ENCODE data around the gene CENATAC.
"Not testable (repeated sequence)": the region's sequence is repeated elsewhere in the genome, so short reads cannot be mapped to it uniquely, and the experiment has no call there.

CENATAC gene, protein sequence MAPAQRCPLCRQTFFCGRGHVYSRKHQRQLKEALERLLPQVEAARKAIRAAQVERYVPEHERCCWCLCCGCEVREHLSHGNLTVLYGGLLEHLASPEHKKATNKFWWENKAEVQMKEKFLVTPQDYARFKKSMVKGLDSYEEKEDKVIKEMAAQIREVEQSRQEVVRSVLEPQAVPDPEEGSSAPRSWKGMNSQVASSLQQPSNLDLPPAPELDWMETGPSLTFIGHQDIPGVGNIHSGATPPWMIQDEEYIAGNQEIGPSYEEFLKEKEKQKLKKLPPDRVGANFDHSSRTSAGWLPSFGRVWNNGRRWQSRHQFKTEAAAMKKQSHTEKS

DNA sequence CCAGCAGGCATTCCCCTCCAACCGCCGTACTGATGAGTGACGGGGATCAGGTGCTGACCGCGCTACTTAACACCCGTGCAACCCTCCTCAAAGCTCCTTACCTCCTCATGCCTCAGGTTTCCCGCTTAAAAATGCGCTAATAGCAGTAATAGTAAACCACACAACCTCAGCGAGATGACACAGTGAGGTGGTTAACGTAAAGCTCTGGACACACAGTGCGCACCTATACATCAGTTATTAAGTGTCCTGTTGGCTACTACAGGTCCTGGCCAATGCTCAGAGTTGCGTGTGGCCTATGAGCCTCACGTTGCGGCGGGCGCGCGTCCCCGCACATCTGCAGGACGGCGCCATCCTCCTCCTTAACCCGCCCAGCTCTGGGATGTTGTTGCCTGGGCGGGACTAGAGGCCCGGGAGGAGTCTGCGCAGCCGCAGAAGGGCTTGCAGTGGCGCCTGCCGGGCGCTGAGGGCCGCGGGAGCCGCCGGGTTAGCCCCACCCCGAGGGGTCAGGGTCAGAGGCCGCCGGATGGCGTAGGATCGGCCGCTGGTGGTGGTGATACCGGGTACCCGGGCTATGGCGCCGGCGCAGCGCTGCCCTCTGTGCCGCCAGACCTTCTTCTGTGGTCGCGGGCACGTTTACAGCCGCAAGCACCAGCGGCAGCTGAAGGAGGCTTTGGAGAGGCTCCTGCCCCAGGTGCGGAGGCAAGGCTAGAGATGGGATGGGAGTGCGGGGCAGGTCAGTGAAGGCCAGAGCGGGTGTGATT, at the start of gene CENATAC:
CENATAC (plus strand) TSS at position 512 of the 761 bp plus-strand sequence; CDS start at position 572, 60 bp downstream.
- DNase-seq (ENCODE audit: low read depth in 2 of 2): peak; percentile 93 to 94

DNA sequence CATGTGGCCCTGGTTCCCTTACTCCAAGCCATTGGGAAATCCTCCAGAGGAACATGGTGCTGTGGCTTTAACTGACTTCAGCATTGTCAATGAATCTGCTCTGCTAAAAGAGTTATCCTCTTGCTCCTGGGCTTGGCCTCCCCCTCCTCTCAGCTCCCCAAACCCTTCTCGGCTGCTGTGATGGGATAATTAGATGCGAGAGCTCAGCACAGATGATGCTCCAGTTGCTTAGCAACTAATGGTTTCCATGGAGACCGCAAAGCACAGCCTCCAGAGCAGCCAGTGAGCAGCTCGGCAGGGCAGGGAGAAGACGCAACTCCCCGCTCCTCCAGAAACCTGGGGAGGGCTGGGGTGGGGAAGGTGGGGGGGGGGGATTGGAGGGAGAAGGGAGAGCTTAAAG, 44.7 kb upstream of the CENATAC start:
- no peak for DNase-seq (ENCODE audit: low read depth in 2 of 2)

DNA sequence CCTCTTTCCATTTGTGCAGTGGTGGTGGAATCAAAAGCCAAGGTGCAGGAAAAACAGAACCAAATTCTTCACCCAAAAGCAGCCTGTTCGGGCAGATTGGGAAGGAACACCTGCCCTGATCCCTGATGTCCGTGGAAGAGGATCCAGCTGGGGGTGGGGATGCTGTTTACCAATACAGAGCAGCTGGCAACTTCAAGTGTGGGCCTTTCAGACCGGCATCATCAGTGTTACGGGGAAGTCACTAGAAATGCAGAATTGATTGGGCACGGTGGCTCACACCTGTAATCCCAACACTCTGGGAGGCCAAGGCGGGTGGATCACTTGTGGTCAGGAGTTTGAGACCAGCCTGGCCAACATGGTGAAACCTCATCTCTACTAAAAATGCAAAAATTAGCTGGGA, 44.0 kb upstream of the CENATAC start:
- DNase-seq (ENCODE audit: low read depth in 2 of 2): not testable (repeated sequence)

GRCh38 chr11:118956094-118956846, 41.7 kb upstream of the CENATAC start, which contains the start of gene UPK2:
Gene UPK2 (plus strand): TSS chr11:118956298. CDS start chr11:118956351, 53 bp downstream.
- DNase-seq (ENCODE audit: low read depth in 2 of 2): peak; percentile 79 to 88

GRCh38 chr11:118956847-118957469, 41.0 kb upstream of the CENATAC start:
- no peak for DNase-seq (ENCODE audit: low read depth in 2 of 2)

DNA sequence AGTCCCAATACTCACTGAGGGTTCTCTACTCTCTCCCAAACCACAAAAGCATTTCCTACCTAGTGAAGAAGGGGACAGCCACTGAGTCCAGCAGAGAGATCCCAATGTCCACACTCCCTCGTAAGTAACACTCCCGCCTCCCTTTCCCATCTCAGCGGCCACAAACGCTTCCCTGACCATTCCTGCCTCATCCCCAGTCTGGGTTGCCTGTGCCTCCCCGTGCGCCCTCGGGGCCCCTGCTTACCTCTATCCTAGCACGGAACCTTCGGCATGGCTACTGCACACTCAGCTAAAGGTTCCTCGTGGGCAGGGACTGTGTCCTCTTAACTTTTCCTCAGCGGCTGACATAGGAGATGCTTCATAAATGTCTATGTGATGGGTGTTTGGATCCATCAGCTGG, 40.4 kb upstream of the CENATAC start:
- no peak for DNase-seq (ENCODE audit: low read depth in 2 of 2)

DNA sequence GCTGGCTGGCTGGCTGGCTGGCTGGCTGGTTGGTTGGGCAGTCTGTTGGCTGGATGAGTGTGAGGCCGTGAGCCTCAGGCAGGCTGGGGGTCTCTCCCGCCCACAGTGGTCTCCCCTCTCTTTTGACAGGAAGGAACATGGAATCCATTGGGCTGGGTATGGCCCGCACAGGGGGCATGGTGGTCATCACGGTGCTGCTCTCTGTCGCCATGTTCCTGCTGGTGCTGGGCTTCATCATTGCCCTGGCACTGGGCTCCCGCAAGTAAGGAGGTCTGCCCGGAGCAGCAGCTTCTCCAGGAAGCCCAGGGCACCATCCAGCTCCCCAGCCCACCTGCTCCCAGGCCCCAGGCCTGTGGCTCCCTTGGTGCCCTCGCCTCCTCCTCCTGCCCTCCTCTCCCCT, 40.0 kb upstream of the CENATAC start:
- DNase-seq (ENCODE audit: low read depth in 2 of 2): no peak

DNA sequence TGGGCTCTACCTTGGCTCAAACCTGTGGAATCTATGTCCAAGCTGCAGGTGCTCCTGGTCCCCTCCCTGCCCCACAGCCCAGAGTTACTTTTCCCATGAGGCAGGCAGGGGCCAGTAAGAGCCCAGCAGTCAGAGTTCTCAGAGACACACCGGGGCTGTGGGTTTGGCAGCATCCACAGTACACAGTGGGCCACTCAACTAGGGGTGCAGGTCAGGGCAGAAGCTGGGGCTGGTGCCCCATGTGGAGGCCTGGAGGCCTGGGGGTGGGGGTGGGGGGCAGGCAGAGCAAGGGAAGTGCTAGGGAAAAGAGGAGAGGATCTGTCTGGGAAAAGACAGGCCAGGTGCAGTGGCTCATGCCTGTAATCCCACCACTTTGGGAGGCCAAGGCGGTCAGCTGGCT, 39.4 kb upstream of the CENATAC start:
- no peak for DNase-seq (ENCODE audit: low read depth in 2 of 2)

DNA sequence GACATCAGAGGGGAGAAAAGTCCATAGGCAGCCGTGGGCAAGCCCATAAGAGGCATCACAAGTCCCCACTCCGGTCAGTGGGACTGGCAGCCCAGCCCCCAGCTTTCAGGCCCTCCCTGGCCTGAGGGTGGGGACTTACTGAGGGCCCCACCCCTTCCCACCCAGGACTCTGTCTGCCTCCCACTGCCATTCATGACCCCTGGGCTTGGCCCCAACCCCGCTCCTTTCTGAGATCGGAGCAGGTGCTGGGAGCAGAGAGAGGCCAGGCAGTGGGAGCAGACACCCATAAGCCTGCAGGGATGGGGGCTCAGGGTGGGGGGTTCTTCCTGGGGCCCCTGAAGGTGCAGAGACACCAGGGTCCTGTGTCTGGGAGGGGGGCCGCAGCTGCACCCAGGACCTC, 36.7 kb upstream of the CENATAC start:
- DNase-seq (ENCODE audit: low read depth in 2 of 2): no peak

GRCh38 chr11:118961591-118961990, 36.3 kb upstream of the CENATAC start:
- no peak for DNase-seq (ENCODE audit: low read depth in 2 of 2)

GRCh38 chr11:118969508-118969907, 28.4 kb upstream of the CENATAC start:
- not testable (repeated sequence) for DNase-seq (ENCODE audit: low read depth in 2 of 2)

DNA sequence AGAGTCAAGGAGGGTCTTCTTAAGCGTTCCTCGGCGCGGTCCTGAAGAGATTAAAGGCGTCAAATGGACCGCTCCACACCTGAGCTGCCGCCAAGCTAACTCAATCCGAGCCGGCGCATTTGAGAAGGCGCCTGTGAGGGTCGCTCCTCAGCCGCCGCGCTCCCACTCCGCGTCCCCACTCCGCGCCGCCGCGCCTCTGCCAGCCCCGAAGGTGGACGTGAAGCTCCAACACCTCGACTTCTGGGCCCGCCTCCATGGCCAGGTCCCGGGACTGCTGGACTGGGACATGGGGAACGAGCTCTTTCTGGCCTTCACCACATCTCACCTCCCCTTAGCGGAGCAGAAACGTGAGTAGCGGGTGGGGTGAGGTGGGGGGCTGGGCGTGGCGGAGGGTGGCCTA, 26.3 kb upstream of the CENATAC start, which contains the start of gene FOXR1:
FOXR1 (plus strand) TSS at position 116 of the 400 bp plus-strand sequence; CDS start at position 287, 171 bp downstream.
- DNase-seq (ENCODE audit: low read depth in 2 of 2): no peak

GRCh38 chr11:118973985-118974384, 24.0 kb upstream of the CENATAC start:
- DNase-seq (ENCODE audit: low read depth in 2 of 2): no peak

- DNase-seq (ENCODE audit: low read depth in 2 of 2): no peak
Observed at GRCh38 chr11:118975771-118976709, 21.9 kb upstream of the CENATAC start.

GRCh38 chr11:118979434-118979833, 18.5 kb upstream of the CENATAC start:
- DNase-seq (ENCODE audit: low read depth in 2 of 2): no peak

DNA sequence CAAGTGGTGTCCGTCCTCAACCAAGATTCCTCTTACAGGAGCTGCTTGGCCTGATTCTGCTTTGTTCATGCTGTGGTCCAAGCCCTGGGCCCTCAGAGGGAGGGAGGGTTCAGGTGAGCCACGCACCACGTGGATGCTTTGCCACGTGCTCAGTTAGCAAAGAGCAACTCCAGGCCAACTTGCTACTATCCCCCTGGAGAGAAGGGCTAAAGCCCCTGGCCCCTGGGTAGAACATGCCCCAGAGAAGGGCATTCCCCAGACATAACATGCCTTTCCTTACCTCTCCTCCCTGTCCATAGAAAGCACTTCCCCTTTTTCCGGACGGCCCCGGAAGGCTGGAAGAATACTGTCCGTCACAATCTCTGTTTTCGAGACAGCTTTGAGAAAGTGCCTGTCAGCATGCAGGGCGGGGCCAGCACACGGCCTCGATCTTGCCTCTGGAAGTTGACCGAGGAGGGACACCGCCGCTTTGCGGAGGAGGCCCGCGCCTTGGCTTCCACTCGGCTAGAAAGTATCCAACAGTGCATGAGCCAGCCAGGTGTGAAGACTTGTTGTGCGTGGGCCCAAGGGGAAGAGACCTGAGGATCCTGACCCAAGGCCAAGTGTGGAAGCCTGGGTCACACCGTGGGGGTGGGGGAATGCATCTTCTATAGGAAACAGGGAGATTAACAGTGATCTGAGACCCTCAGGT, 17.6 kb upstream of the CENATAC start:
- no peak for DNase-seq (ENCODE audit: low read depth in 2 of 2)

DNA sequence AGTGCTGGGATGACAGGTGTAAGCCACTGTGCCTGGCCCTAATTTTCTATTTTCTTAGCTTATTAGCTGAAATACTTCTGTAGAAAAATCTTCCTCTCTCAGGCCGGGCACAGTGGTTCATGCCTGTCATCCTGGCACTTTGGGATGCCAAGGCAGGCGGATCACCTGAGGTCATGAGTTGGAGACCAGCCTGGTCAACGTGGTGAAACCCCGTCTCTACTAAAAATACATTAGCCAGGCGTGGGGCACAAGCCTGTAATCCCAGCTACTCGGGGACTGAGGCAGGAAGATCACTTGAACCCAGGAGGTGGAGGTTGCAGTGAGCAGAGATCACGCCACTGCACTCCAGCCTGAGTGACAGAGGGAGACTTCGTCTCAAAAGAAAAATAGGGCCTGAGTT, 13.6 kb upstream of the CENATAC start:
- not testable (repeated sequence) for DNase-seq (ENCODE audit: low read depth in 2 of 2)

GRCh38 chr11:118984825-118985224, 13.1 kb upstream of the CENATAC start:
- DNase-seq (ENCODE audit: low read depth in 2 of 2): no peak

DNA sequence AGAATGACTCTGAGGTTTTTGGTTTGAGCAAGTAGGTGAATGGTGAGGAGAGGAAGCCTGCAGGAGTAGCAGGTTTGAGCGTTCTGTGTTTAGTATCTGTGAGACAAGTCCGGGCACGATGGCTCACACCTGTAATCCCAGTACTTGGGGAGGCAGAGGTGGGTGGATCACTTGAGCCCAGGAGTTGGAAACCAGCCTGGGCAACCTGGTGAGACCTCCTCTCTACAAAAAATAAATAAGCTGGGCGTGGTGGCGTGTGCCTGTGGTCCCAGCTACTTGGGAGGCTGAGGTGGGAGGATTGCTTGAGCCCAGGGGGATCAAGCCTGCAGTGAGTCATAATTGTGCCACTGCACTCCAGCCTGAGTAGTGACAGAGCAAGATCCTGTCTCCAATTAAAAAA, 9.7 kb upstream of the CENATAC start:
- no peak for DNase-seq (ENCODE audit: low read depth in 2 of 2)

GRCh38 chr11:118991486-118992038, 6.4 kb upstream of the CENATAC start:
- DNase-seq (ENCODE audit: low read depth in 2 of 2): not testable (repeated sequence)
